SU-DHL-6 (cell line): ENCODE data around the gene CD33.

Source experiments
- H2AFZ ChIP-seq: fragments of 200-600 bp; sonication (generic); 2 replicates; pipeline ENCODE4 v1.6.1; 2014; ENCODE audit warnings: low read depth, mild to moderate bottlenecking, moderate library complexity, mixed read lengths, antibody characterized with exemption, low read length; ENCODE audit not compliant: severe bottlenecking
- H3F3A ChIP-seq: fragments of 200-600 bp; shearing (Covaris generic); 2 replicates; pipeline ENCODE4 v1.6.0; 2016; ENCODE audit warnings: antibody characterized with exemption, mild to moderate bottlenecking; ENCODE audit not compliant: insufficient read depth
- H3K27ac ChIP-seq: fragments of 200-600 bp; sonication (generic); 2 replicates; pipeline ENCODE4 v1.5.1; 2016; ENCODE audit warnings: low read depth, mild to moderate bottlenecking, low read length, moderate library complexity, mixed read lengths
- H3K27me3 ChIP-seq: fragments of 200-600 bp; sonication (generic), shearing (Covaris generic); 2 replicates; pipeline ENCODE4 v1.6.0; 2014; ENCODE audit warnings: mild to moderate bottlenecking, low read length
- H3K36me3 ChIP-seq: fragments of 200-600 bp; sonication (generic); 2 replicates; pipeline ENCODE4 v1.6.1; 2014; ENCODE audit warnings: mild to moderate bottlenecking, low read length, mixed read lengths
- H3K4me2 ChIP-seq: fragments of 300-600, 200-600 bp; shearing (Covaris generic), sonication (generic); 2 replicates; pipeline ENCODE4 v1.6.0; 2014; ENCODE audit warnings: low read length, low read depth, mild to moderate bottlenecking; ENCODE audit not compliant: poor library complexity, severe bottlenecking
- H3K4me3 ChIP-seq: fragments of 200-600 bp; sonication (generic); 2 replicates; pipeline ENCODE4 v1.5.1; 2014; ENCODE audit warnings: antibody characterized with exemption, low read length, mild to moderate bottlenecking, mixed read lengths; ENCODE audit not compliant: insufficient read depth, poor library complexity, severe bottlenecking
- H3K79me2 ChIP-seq: fragments of 200-600 bp; sonication (generic); 2 replicates; pipeline ENCODE4 v1.6.1; 2014; ENCODE audit warnings: mild to moderate bottlenecking, low read length, moderate library complexity; ENCODE audit not compliant: insufficient read depth
- H3K9ac ChIP-seq: fragments of 200-600 bp; sonication (generic); 2 replicates; pipeline ENCODE4 v1.7.0; 2014; ENCODE audit warnings: mild to moderate bottlenecking, low read length
- H3K9me2 ChIP-seq: fragments of 200-600 bp; sonication (generic); replicated peaks from 2 replicates; pipeline ENCODE4 v1.6.1; 2014; ENCODE audit warnings: low read length; ENCODE audit not compliant: insufficient read depth
- H3K9me3 ChIP-seq: fragments of 200-600 bp; sonication (generic); 2 replicates; pipeline ENCODE4 v1.6.1; 2014; ENCODE audit warnings: low read length, mixed read lengths; ENCODE audit not compliant: insufficient read depth
- H4K20me1 ChIP-seq: fragments of 200-600 bp; sonication (generic); 2 replicates; pipeline ENCODE4 v1.6.1; 2014; ENCODE audit warnings: low read depth, mild to moderate bottlenecking, antibody characterized with exemption, low read length, moderate library complexity, mixed read lengths
- EZH2phosphoT487 ChIP-seq: fragments of 200-600 bp; sonication (generic), shearing (Covaris generic); conservative IDR thresholded peaks from 2 replicates; pipeline ENCODE4 v1.6.1; 2018; ENCODE audit warnings: mild to moderate bottlenecking, antibody characterized with exemption, low read length, moderate library complexity, mixed read lengths
- TF ChIP-seq, protein P1 (sequence below): fragments of 200-600 bp; sonication (generic); IDR thresholded peaks from one replicate; pipeline ENCODE4 v1.5.1; 2017; ENCODE audit warnings: antibody characterized with exemption, mild to moderate bottlenecking, low read length, moderate library complexity; ENCODE audit not compliant: insufficient read depth, poor library complexity, severe bottlenecking

Gene CD33

DNA sequence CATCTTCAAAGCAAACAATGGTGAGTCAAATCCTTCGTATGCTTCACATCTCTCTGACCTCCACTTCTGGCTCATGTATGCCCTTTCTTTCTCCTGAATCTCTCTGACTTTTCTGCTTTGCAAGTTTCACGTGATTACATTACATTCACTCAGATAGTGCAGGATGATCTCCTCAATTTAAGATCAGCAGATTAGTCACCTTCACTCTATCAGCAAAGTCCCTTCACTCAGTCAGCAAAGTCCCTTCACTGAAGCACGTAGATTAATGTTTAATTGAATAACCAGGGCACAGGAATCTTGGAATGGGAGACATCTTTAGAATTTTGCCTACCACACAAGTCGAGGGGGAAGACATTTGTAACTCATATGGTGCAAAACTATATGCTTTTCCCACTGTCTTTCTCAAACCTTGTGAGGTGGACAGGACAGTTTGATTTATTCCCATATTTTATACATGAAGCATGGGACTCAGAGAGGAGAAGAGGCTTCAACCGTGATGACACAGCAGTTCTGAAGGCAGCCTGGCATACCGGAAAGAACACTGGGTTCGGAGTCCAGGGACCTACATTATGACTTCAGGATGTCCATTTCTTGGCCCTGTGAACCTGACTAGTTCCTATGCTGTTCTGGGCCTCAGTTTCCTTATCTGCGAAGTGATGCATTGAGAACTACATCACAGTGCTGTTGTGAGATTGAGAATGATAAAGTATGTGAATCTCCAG lies 49.3 kb downstream of the CD33 start:
- no peak overlapping the region for H3K27ac ChIP-seq
- no peak overlapping the region for H3K4me3 ChIP-seq
- H3K9me2 ChIP-seq: no peaks in the 10 kb centered on the region
- TF ChIP-seq, protein P1, sequence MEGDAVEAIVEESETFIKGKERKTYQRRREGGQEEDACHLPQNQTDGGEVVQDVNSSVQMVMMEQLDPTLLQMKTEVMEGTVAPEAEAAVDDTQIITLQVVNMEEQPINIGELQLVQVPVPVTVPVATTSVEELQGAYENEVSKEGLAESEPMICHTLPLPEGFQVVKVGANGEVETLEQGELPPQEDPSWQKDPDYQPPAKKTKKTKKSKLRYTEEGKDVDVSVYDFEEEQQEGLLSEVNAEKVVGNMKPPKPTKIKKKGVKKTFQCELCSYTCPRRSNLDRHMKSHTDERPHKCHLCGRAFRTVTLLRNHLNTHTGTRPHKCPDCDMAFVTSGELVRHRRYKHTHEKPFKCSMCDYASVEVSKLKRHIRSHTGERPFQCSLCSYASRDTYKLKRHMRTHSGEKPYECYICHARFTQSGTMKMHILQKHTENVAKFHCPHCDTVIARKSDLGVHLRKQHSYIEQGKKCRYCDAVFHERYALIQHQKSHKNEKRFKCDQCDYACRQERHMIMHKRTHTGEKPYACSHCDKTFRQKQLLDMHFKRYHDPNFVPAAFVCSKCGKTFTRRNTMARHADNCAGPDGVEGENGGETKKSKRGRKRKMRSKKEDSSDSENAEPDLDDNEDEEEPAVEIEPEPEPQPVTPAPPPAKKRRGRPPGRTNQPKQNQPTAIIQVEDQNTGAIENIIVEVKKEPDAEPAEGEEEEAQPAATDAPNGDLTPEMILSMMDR: no peak
- no peak for TF ChIP-seq EZH2phosphoT487
- H3K79me2 ChIP-seq: no peaks in the 10 kb centered on the region
- no peaks in the 10 kb centered on the region for H3F3A ChIP-seq
- no peaks in the 10 kb centered on the region for H3K36me3 ChIP-seq
- H3K9me3 ChIP-seq: no peaks in the 10 kb centered on the region
- H3K27me3 ChIP-seq: no peaks in the 10 kb centered on the region
- no peaks in the 10 kb centered on the region for H4K20me1 ChIP-seq
- H2AFZ ChIP-seq: no peak overlapping the region
- H3K9ac ChIP-seq: no peak overlapping the region
- no peak overlapping the region for H3K4me2 ChIP-seq

DNA sequence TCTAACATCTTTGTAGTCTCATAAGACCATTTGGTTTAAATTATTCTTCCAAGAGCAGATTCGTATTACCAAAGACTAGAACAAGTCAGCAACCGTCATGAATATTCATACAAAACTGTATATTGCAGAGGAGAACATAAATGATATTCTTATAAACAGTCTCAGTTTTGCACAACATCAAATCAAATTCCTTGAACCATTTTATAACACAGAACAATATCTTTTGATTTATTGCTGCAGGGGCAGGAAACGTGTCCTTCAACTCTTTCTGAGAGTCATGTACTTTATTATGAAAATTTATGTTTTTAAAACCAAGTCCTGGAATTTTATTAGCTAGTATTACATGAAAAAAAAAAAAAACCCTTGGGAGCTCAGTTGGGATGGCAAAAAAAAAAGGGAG lies 52.2 kb downstream of the CD33 start:
- H3K36me3 ChIP-seq: no peaks in the 10 kb centered on the region
- no peaks in the 10 kb centered on the region for H3K27me3 ChIP-seq
- H3K9me2 ChIP-seq: no peaks in the 10 kb centered on the region
- H2AFZ ChIP-seq: no peak overlapping the region
- H4K20me1 ChIP-seq: no peaks in the 10 kb centered on the region
- H3K79me2 ChIP-seq: no peaks in the 10 kb centered on the region
- H3K9ac ChIP-seq: no peak overlapping the region
- H3F3A ChIP-seq: no peaks in the 10 kb centered on the region
- no peak overlapping the region for H3K27ac ChIP-seq
- TF ChIP-seq EZH2phosphoT487: no peak
- TF ChIP-seq, protein P1: no peak
- no peaks in the 10 kb centered on the region for H3K9me3 ChIP-seq
- no peak overlapping the region for H3K4me2 ChIP-seq
- H3K4me3 ChIP-seq: no peak overlapping the region

DNA sequence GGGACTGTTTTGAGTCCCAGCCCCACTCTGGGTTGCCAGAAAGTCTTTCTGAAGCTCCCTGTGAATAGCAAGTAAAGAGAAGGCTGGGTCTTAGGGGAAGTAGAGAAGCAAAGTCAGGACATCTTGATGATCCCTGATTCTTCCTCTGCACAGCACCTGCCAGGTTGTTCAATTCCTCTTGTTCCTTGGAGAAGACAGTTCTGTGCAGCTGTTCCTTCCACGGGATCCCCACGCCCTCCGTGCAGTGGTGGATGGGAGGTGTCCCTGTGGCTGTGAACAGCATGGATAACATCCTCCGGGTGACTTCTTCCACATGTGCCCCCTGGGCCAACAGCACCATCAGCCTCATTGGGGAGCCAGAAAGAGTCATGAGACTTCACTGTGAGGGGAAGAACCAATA lies 57.5 kb downstream of the CD33 start:
- H3K79me2 ChIP-seq: no peaks in the 10 kb centered on the region
- H3K9ac ChIP-seq: no peak overlapping the region
- H3K9me2 ChIP-seq: no peaks in the 10 kb centered on the region
- no peak overlapping the region for H3K27ac ChIP-seq
- no peak overlapping the region for H3K4me3 ChIP-seq
- no peaks in the 10 kb centered on the region for H3F3A ChIP-seq
- H3K27me3 ChIP-seq: no peaks in the 10 kb centered on the region
- no peak for TF ChIP-seq EZH2phosphoT487
- TF ChIP-seq, protein P1: no peak
- H2AFZ ChIP-seq: no peak overlapping the region
- no peaks in the 10 kb centered on the region for H3K36me3 ChIP-seq
- no peaks in the 10 kb centered on the region for H4K20me1 ChIP-seq
- H3K9me3 ChIP-seq: no peaks in the 10 kb centered on the region
- no peak overlapping the region for H3K4me2 ChIP-seq
